Activated CD4-positive, alpha-beta T cell treated with anti-CD3 and anti-CD28 coated beads for 36 hours (primary cell): ENCODE data around the gene MID1. TPM values are rescaled to one million over a fixed set of nuclear protein-coding genes. Genes with fewer than 3 reads are reported as not detected.

Experiments used
- ATAC-seq: fragments of 200-7000 bp; cut with Tn5 transposase; one replicate; pipeline ENCODE4 v1.10.0; 2021; ENCODE audit warnings: mild to moderate bottlenecking, moderate library complexity
- CTCF ChIA-PET: fragments of 350-600 bp; sonication (Branson Sonifier 250); formaldehyde crosslinking; loops from one replicate; lab custom pipeline; 2021; ENCODE audit warnings: antibody characterized with exemption; lab: Charles Lee
- POLR2A ChIA-PET: fragments of 350-600 bp; sonication (Branson Sonifier 250); formaldehyde crosslinking; loops from one replicate; lab custom pipeline; 2021; ENCODE audit warnings: antibody characterized with exemption, inconsistent platforms; lab: Charles Lee
- DNase-seq: peaks from one replicate; pipeline ENCODE4 v3.0.0-alpha.2; 2020
- H3K27ac Mint-ChIP-seq: one replicate; pipeline ENCODE4 v1.8.0; 2021; ENCODE audit warnings: mixed read lengths
- H3K27me3 Mint-ChIP-seq: one replicate; pipeline ENCODE4 v1.8.0; 2021; ENCODE audit warnings: mixed read lengths
- H3K36me3 Mint-ChIP-seq: one replicate; pipeline ENCODE4 v1.8.0; 2021; ENCODE audit warnings: low read depth, mixed read lengths
- H3K4me1 Mint-ChIP-seq: one replicate; pipeline ENCODE4 v1.8.0; 2021; ENCODE audit warnings: mixed read lengths
- H3K4me3 Mint-ChIP-seq: one replicate; pipeline ENCODE4 v1.8.0; 2021; ENCODE audit warnings: mild to moderate bottlenecking, moderate library complexity, mixed read lengths
- H3K9me3 Mint-ChIP-seq: one replicate; pipeline ENCODE4 v1.8.0; 2021; ENCODE audit warnings: low read depth, mixed read lengths
- intact Hi-C, 2 experiments: fragments of 100-400 bp; cut with DNase I in 1 of 2; cut with micrococcal nuclease in 1 of 2; formaldehyde crosslinking; loops; one replicate each; pipeline versions ENCODE4 v1.14.2 to v1.15.1; 2022 to 2024; cut with DNase I, micrococcal nuclease
- total RNA-seq, 2 experiments: library from RNA; stranded (reverse); gene quantifications; one replicate each; pipeline ENCODE4 v1.2.3, GENCODE V29; 2021

Gene MID1
- total RNA-seq, 2 experiments from 2014 or later = 0.37 to 0.43 TPM

- POLR2A ChIA-PET = no interaction called here
These were observed 77.8 kb downstream of the MID1 start for GRCh38 chrX:10542586-10542985.

GRCh38 chrX:10538831-10539230 is 81.6 kb downstream of the MID1 start:
- H3K27ac Mint-ChIP-seq = no peak overlapping the region
- H3K36me3 Mint-ChIP-seq = no peaks in the 10 kb centered on the region
- intact Hi-C loops = no loop called here
- no peaks in the 10 kb centered on the region for H3K4me1 Mint-ChIP-seq
- ChIA-PET POLR2A (no interaction called here), CTCF (no interaction called here)
- DNase-seq (no peak), ATAC-seq (no peak)
- H3K4me3 Mint-ChIP-seq = no peak overlapping the region
- no peaks in the 10 kb centered on the region for H3K27me3 Mint-ChIP-seq
- no peaks in the 10 kb centered on the region for H3K9me3 Mint-ChIP-seq

More at GRCh38 chrX:10542586-10542985, 77.8 kb downstream of the MID1 start:
- intact Hi-C loops = no loop called here
- Mint-ChIP-seq H3K27me3 (no peaks in the 10 kb centered on the region), H3K9me3 (no peaks in the 10 kb centered on the region), H3K4me3 (no peak overlapping the region), H3K27ac (no peak overlapping the region), H3K4me1 (no peaks in the 10 kb centered on the region), H3K36me3 (no peaks in the 10 kb centered on the region)
- ATAC-seq (no peak), DNase-seq (no peak)
- CTCF ChIA-PET = no interaction called here

- no peak for ATAC-seq
These were observed 83.1 kb downstream of the MID1 start for GRCh38 chrX:10537308-10537707.

GRCh38 chrX:10536744-10537143 is 83.6 kb downstream of the MID1 start:
- Mint-ChIP-seq H3K36me3 (no peaks in the 10 kb centered on the region), H3K4me1 (no peaks in the 10 kb centered on the region), H3K27me3 (no peaks in the 10 kb centered on the region), H3K9me3 (no peaks in the 10 kb centered on the region), H3K27ac (no peak overlapping the region), H3K4me3 (no peak overlapping the region)
- DNase-seq (no peak), ATAC-seq (no peak)
- ChIA-PET POLR2A (no interaction called here), CTCF (no interaction called here)
- intact Hi-C loops = no loop called here

More at GRCh38 chrX:10537308-10537707, 83.1 kb downstream of the MID1 start:
- DNase-seq = no peak
- POLR2A ChIA-PET = no interaction called here
- Mint-ChIP-seq H3K36me3 (no peaks in the 10 kb centered on the region), H3K27me3 (no peaks in the 10 kb centered on the region), H3K4me1 (no peaks in the 10 kb centered on the region), H3K9me3 (no peaks in the 10 kb centered on the region), H3K27ac (no peak overlapping the region), H3K4me3 (no peak overlapping the region)
- CTCF ChIA-PET = no interaction called here
- intact Hi-C loops = no loop called here

- ATAC-seq = no peak
- no peak for DNase-seq
- Mint-ChIP-seq H3K27me3 (no peaks in the 10 kb centered on the region), H3K9me3 (no peaks in the 10 kb centered on the region), H3K4me1 (no peaks in the 10 kb centered on the region), H3K36me3 (no peaks in the 10 kb centered on the region), H3K4me3 (no peak overlapping the region), H3K27ac (no peak overlapping the region)
- intact Hi-C loops = no loop called here
- POLR2A ChIA-PET = no interaction called here
- CTCF ChIA-PET = no interaction called here
These were observed 85.8 kb downstream of the MID1 start for GRCh38 chrX:10534611-10535010.

- H3K4me1 Mint-ChIP-seq = no peaks in the 10 kb centered on the region
- ChIA-PET CTCF (interaction anchor here (0.5 kb wide), 1 partner anchor 52 kb away, joined by 3 read pairs; no protein-coding TSS in a partner anchor), POLR2A (no interaction called here)
- DNase-seq = no peak
- H3K36me3 Mint-ChIP-seq = no peaks in the 10 kb centered on the region
- no peak for ATAC-seq
- no peak overlapping the region for H3K27ac Mint-ChIP-seq
- H3K9me3 Mint-ChIP-seq = no peaks in the 10 kb centered on the region
- no peak overlapping the region for H3K4me3 Mint-ChIP-seq
- intact Hi-C loops = no loop called here
- H3K27me3 Mint-ChIP-seq = no peaks in the 10 kb centered on the region
These were observed 86.6 kb downstream of the MID1 start for GRCh38 chrX:10533696-10534365.

- intact Hi-C loops = no loop called here
- no peaks in the 10 kb centered on the region for H3K27me3 Mint-ChIP-seq
- no peaks in the 10 kb centered on the region for H3K4me1 Mint-ChIP-seq
- no peaks in the 10 kb centered on the region for H3K9me3 Mint-ChIP-seq
- ATAC-seq (no peak), DNase-seq (no peak)
- H3K27ac Mint-ChIP-seq = no peak overlapping the region
- ChIA-PET CTCF (no interaction called here), POLR2A (no interaction called here)
- no peaks in the 10 kb centered on the region for H3K36me3 Mint-ChIP-seq
- H3K4me3 Mint-ChIP-seq = no peak overlapping the region
These were observed 88.5 kb downstream of the MID1 start for GRCh38 chrX:10531927-10532326.

GRCh38 chrX:10529344-10529743 is 91.0 kb downstream of the MID1 start:
- DNase-seq (no peak), ATAC-seq (no peak)
- Mint-ChIP-seq H3K9me3 (no peaks in the 10 kb centered on the region), H3K27me3 (no peaks in the 10 kb centered on the region), H3K36me3 (no peaks in the 10 kb centered on the region), H3K27ac (no peak overlapping the region), H3K4me3 (no peak overlapping the region), H3K4me1 (no peaks in the 10 kb centered on the region)
- intact Hi-C loops = no loop called here
- ChIA-PET POLR2A (no interaction called here), CTCF (no interaction called here)

- ATAC-seq = no peak
- Mint-ChIP-seq H3K4me3 (no peak overlapping the region), H3K9me3 (no peaks in the 10 kb centered on the region), H3K27ac (no peak overlapping the region), H3K36me3 (no peaks in the 10 kb centered on the region), H3K4me1 (no peaks in the 10 kb centered on the region), H3K27me3 (no peaks in the 10 kb centered on the region)
- no peak for DNase-seq
- POLR2A ChIA-PET = no interaction called here
- CTCF ChIA-PET = no interaction called here
- intact Hi-C loops = no loop called here
These were observed 93.9 kb downstream of the MID1 start for GRCh38 chrX:10526451-10526850.

GRCh38 chrX:10525381-10526120 is 94.8 kb downstream of the MID1 start:
- ChIA-PET CTCF (no interaction called here), POLR2A (no interaction called here)
- no peak for DNase-seq
- no peaks in the 10 kb centered on the region for H3K4me1 Mint-ChIP-seq
- intact Hi-C loops = no loop called here
- no peak overlapping the region for H3K27ac Mint-ChIP-seq
- no peaks in the 10 kb centered on the region for H3K27me3 Mint-ChIP-seq
- no peaks in the 10 kb centered on the region for H3K36me3 Mint-ChIP-seq
- H3K4me3 Mint-ChIP-seq = no peak overlapping the region
- no peaks in the 10 kb centered on the region for H3K9me3 Mint-ChIP-seq
- ATAC-seq = no peak

- no peaks in the 10 kb centered on the region for H3K4me1 Mint-ChIP-seq
These were observed 95.8 kb downstream of the MID1 start for GRCh38 chrX:10524578-10524977.

GRCh38 chrX:10519761-10520160 is 100.6 kb downstream of the MID1 start:
- Mint-ChIP-seq H3K9me3 (no peaks in the 10 kb centered on the region), H3K36me3 (no peaks in the 10 kb centered on the region), H3K27me3 (no peaks in the 10 kb centered on the region), H3K4me1 (no peaks in the 10 kb centered on the region), H3K4me3 (no peak overlapping the region), H3K27ac (no peak overlapping the region)
- ATAC-seq (no peak), DNase-seq (no peak)
- intact Hi-C loops = no loop called here
- CTCF ChIA-PET = no interaction called here
- POLR2A ChIA-PET = no interaction called here

More at GRCh38 chrX:10524578-10524977, 95.8 kb downstream of the MID1 start:
- no peak for DNase-seq
- ATAC-seq = no peak
- H3K9me3 Mint-ChIP-seq = no peaks in the 10 kb centered on the region
- no peak overlapping the region for H3K27ac Mint-ChIP-seq
- ChIA-PET CTCF (no interaction called here), POLR2A (no interaction called here)
- H3K36me3 Mint-ChIP-seq = no peaks in the 10 kb centered on the region
- intact Hi-C loops = no loop called here
- H3K4me3 Mint-ChIP-seq = no peak overlapping the region
- no peaks in the 10 kb centered on the region for H3K27me3 Mint-ChIP-seq
